CD4-positive, CD25-positive, alpha-beta regulatory T cell (primary cell): ENCODE data around the gene NFAT5. TPM values are rescaled to one million over a fixed set of nuclear protein-coding genes. Genes with fewer than 3 reads are reported as not detected.
A peak's percentile ranks its signal among the peaks of the same experiment; 100 is the strongest.

ENCODE experiments used
- ATAC-seq, 2 donors: fragments of 150-1000 bp; cut with Tn5 transposase; one replicate each; pipeline ENCODE4 v1.10.0; 2021; ENCODE audit warnings: low read depth in 2 of 2, moderate number of reproducible peaks in 2 of 2, moderate library complexity in 1 of 2
- DNase-seq, 3 donors: peaks; one replicate each; pipeline versions ENCODE4 v3.0.0 to v3.0.0-alpha.2; 2012 to 2022; ENCODE audit warnings: mixed read lengths in 1 of 3
- H3K27ac ChIP-seq: one replicate; pipeline ENCODE4 v1.7.0; 2013; ENCODE audit warnings: mild to moderate bottlenecking, low read length; ENCODE audit not compliant: insufficient read depth, poor library complexity, severe bottlenecking
- H3K27me3 ChIP-seq: one replicate; pipeline ENCODE4 v1.7.0; 2013; ENCODE audit warnings: low read length; ENCODE audit not compliant: control insufficient read depth, insufficient read depth
- H3K36me3 ChIP-seq: one replicate; pipeline ENCODE4 v1.7.0; 2013; ENCODE audit warnings: mild to moderate bottlenecking, low read length, moderate library complexity; ENCODE audit not compliant: control insufficient read depth, insufficient read depth
- H3K4me1 ChIP-seq: 2 replicates; pipeline ENCODE4 v1.7.0; 2013; ENCODE audit warnings: mild to moderate bottlenecking, low read length; ENCODE audit not compliant: insufficient read depth, control insufficient read depth, poor library complexity, severe bottlenecking
- H3K4me3 ChIP-seq: one replicate; pipeline ENCODE4 v1.7.0; 2013; ENCODE audit warnings: low read depth, mild to moderate bottlenecking, low read length, moderate library complexity
- H3K9me3 ChIP-seq, 2 experiments: 1 replicate in 1 of 2; 2 replicates in 1 of 2; pipeline ENCODE4 v1.7.0; 2013; ENCODE audit warnings: low read length in 2 of 2, mild to moderate bottlenecking in 1 of 2, moderate library complexity in 1 of 2; ENCODE audit not compliant: control insufficient read depth in 2 of 2
- H3K27ac Mint-ChIP-seq, 3 donors: one replicate each; pipeline ENCODE4 v1.8.0; 2020 to 2022; ENCODE audit warnings: mild to moderate bottlenecking in 3 of 3, mixed read lengths in 3 of 3, moderate library complexity in 2 of 3
- H3K27me3 Mint-ChIP-seq: one replicate; pipeline ENCODE4 v1.8.0; 2022; ENCODE audit warnings: mild to moderate bottlenecking, mixed read lengths
- H3K36me3 Mint-ChIP-seq: one replicate; pipeline ENCODE4 v1.8.0; 2020; ENCODE audit warnings: mixed read lengths
- H3K4me1 Mint-ChIP-seq, 4 donors: one replicate each; pipeline ENCODE4 v1.8.0; 2020 to 2022; ENCODE audit warnings: mixed read lengths in 4 of 4, mild to moderate bottlenecking in 1 of 4
- H3K4me3 Mint-ChIP-seq, 4 donors: one replicate each; pipeline ENCODE4 v1.8.0; 2020 to 2022; ENCODE audit warnings: mild to moderate bottlenecking in 4 of 4, mixed read lengths in 4 of 4, moderate library complexity in 3 of 4
- H3K9me3 Mint-ChIP-seq, 7 donors: one replicate each; pipeline ENCODE4 v1.8.0; 2020 to 2022; ENCODE audit warnings: mixed read lengths in 7 of 7, mild to moderate bottlenecking in 3 of 7, moderate library complexity in 2 of 7
- polyA plus RNA-seq, 4 donors: library from polyadenylated mRNA; unstranded; fragments of 300-500 nt; fragmentation: Illumina TruSeq; gene quantifications; one replicate each; pipeline ENCODE4 v1.2.3, GENCODE V29; 2021
- total RNA-seq: library from RNA; stranded (reverse); gene quantifications from one replicate; pipeline ENCODE4 v1.2.3, GENCODE V29; 2022

Gene NFAT5
- total and polyA plus RNA-seq, 5 donors from 2014 or later, result 7.0 to 57.6 (median 12.0) TPM

GRCh38 chr16:69712914-69713581 lies 147.3 kb downstream of the NFAT5 start:
- H3K36me3 ChIP-seq, result no peaks in the 10 kb centered on the region
- no peak overlapping the region for H3K4me3 ChIP-seq
- DNase-seq, result no peak
- no peaks in the 10 kb centered on the region for H3K36me3 Mint-ChIP-seq
- no peaks in the 10 kb centered on the region for H3K9me3 Mint-ChIP-seq
- H3K9me3 ChIP-seq, result no peaks in the 10 kb centered on the region
- H3K27me3 ChIP-seq, result no peaks in the 10 kb centered on the region
- H3K27ac ChIP-seq, result no peak overlapping the region
- no peak overlapping the region for H3K4me3 Mint-ChIP-seq
- H3K4me1 Mint-ChIP-seq, result peaks cover 4 to 7% (median 5%) of the 10 kb centered on the region in 4 donors
- no peak overlapping the region for H3K27ac Mint-ChIP-seq
- no peaks in the 10 kb centered on the region for H3K27me3 Mint-ChIP-seq
- no peak for ATAC-seq
- H3K4me1 ChIP-seq, result peaks cover 5% of the 10 kb centered on the region

- no peak overlapping the region for H3K27ac Mint-ChIP-seq
- H3K9me3 ChIP-seq, result no peaks in the 10 kb centered on the region
- H3K4me1 Mint-ChIP-seq, result no peaks in the 10 kb centered on the region
- no peak overlapping the region for H3K4me3 Mint-ChIP-seq
- no peaks in the 10 kb centered on the region for H3K27me3 Mint-ChIP-seq
- no peaks in the 10 kb centered on the region for H3K36me3 ChIP-seq
- no peak for ATAC-seq
- no peaks in the 10 kb centered on the region for H3K9me3 Mint-ChIP-seq
- no peak overlapping the region for H3K27ac ChIP-seq
- no peaks in the 10 kb centered on the region for H3K27me3 ChIP-seq
- no peaks in the 10 kb centered on the region for H3K36me3 Mint-ChIP-seq
- DNase-seq, result no peak
- H3K4me1 ChIP-seq, result no peaks in the 10 kb centered on the region
- H3K4me3 ChIP-seq, result no peak overlapping the region
Observed at GRCh38 chr16:69717066-69717465, 151.3 kb downstream of the NFAT5 start.

- Mint-ChIP-seq H3K27me3 (no peaks in the 10 kb centered on the region), H3K9me3 (no peaks in the 10 kb centered on the region), H3K36me3 (no peaks in the 10 kb centered on the region), H3K27ac (no peak overlapping the region), H3K4me3 (no peak overlapping the region), H3K4me1 (peaks cover 0 to 3% (median 0%) of the 10 kb centered on the region in 4 donors)
- DNase-seq, result no peak
- no peaks in the 10 kb centered on the region for H3K4me1 ChIP-seq
- no peak overlapping the region for H3K4me3 ChIP-seq
- H3K27ac ChIP-seq, result no peak overlapping the region
- no peaks in the 10 kb centered on the region for H3K36me3 ChIP-seq
- H3K9me3 ChIP-seq, result no peaks in the 10 kb centered on the region
- H3K27me3 ChIP-seq, result no peaks in the 10 kb centered on the region
- ATAC-seq, result no peak
Observed at GRCh38 chr16:69718111-69718764, 152.5 kb downstream of the NFAT5 start.

- Mint-ChIP-seq H3K4me3 (no peak overlapping the region), H3K36me3 (no peaks in the 10 kb centered on the region), H3K4me1 (peaks cover 0 to 18% (median 6%) of the 10 kb centered on the region in 4 donors), H3K27ac (no peak overlapping the region), H3K9me3 (no peaks in the 10 kb centered on the region), H3K27me3 (no peaks in the 10 kb centered on the region)
- Histone ChIP-seq H3K4me3 (no peak overlapping the region), H3K27me3 (no peaks in the 10 kb centered on the region), H3K4me1 (peaks cover 2% of the 10 kb centered on the region), H3K9me3 (no peaks in the 10 kb centered on the region), H3K27ac (no peak overlapping the region), H3K36me3 (no peaks in the 10 kb centered on the region)
- ATAC-seq, result no peak
- no peak for DNase-seq
Observed at GRCh38 chr16:69720822-69721430, 155.2 kb downstream of the NFAT5 start.

GRCh38 chr16:69721441-69721957 lies 155.7 kb downstream of the NFAT5 start:
- Mint-ChIP-seq H3K4me3 (no peak overlapping the region), H3K27ac (no peak overlapping the region), H3K4me1 (peaks cover 0 to 24% (median 12%) of the 10 kb centered on the region in 4 donors), H3K36me3 (no peaks in the 10 kb centered on the region), H3K27me3 (no peaks in the 10 kb centered on the region), H3K9me3 (no peaks in the 10 kb centered on the region)
- DNase-seq (no peak), ATAC-seq (no peak)
- Histone ChIP-seq H3K36me3 (no peaks in the 10 kb centered on the region), H3K9me3 (no peaks in the 10 kb centered on the region), H3K4me1 (peaks cover 7% of the 10 kb centered on the region), H3K27ac (no peak overlapping the region), H3K27me3 (no peaks in the 10 kb centered on the region), H3K4me3 (no peak overlapping the region)

GRCh38 chr16:69724414-69724873 lies 158.7 kb downstream of the NFAT5 start:
- Histone ChIP-seq H3K4me1 (peaks cover 21% of the 10 kb centered on the region), H3K27ac (no peak overlapping the region), H3K9me3 (no peaks in the 10 kb centered on the region), H3K27me3 (no peaks in the 10 kb centered on the region), H3K4me3 (no peak overlapping the region), H3K36me3 (no peaks in the 10 kb centered on the region)
- Mint-ChIP-seq H3K9me3 (no peaks in the 10 kb centered on the region), H3K27me3 (no peaks in the 10 kb centered on the region), H3K36me3 (peaks cover 3% of the 10 kb centered on the region), H3K4me1 (peaks cover 0 to 36% (median 23%) of the 10 kb centered on the region in 4 donors), H3K4me3 (peak overlapping the region in 2 of 4 donors; percentile 56 to 81), H3K27ac (peak overlapping the region in 2 of 3 donors; percentile 17 to 91)
- no peak for ATAC-seq
- DNase-seq, result no peak

GRCh38 chr16:69724981-69725479 lies 159.3 kb downstream of the NFAT5 start:
- Histone ChIP-seq H3K27me3 (no peaks in the 10 kb centered on the region), H3K27ac (no peak overlapping the region), H3K9me3 (no peaks in the 10 kb centered on the region), H3K36me3 (no peaks in the 10 kb centered on the region), H3K4me1 (peaks cover 21% of the 10 kb centered on the region), H3K4me3 (no peak overlapping the region)
- peak overlapping the region in 2 of 3 donors; percentile 17 to 91 for H3K27ac Mint-ChIP-seq
- ATAC-seq, result no peak
- H3K4me3 Mint-ChIP-seq, result peak overlapping the region; percentile 39 to 81 (median 52)
- H3K4me1 Mint-ChIP-seq, result peaks cover 0 to 36% (median 23%) of the 10 kb centered on the region in 4 donors
- no peak for DNase-seq
- H3K9me3 Mint-ChIP-seq, result no peaks in the 10 kb centered on the region
- no peaks in the 10 kb centered on the region for H3K27me3 Mint-ChIP-seq
- peaks cover 3% of the 10 kb centered on the region for H3K36me3 Mint-ChIP-seq
